GM13976 (cell line): ENCODE results near the gene DCLK3.
A peak's percentile ranks its signal among the peaks of the same experiment; 100 is the strongest.

Experiments used
- DNase-seq: peaks from one replicate; pipeline ENCODE4 v3.0.0; 2012; ENCODE audit warnings: low spot score
- CTCF ChIP-seq: IDR thresholded peaks from 2 replicates; pipeline ENCODE4 v1.5.1; 2012; ENCODE audit warnings: borderline replicate concordance, mild to moderate bottlenecking; ENCODE audit not compliant: insufficient read depth; ENCODE audit errors: extremely low read depth, missing control alignments, control extremely low read depth
- in situ Hi-C: fragments of 300-500 bp; cut with MboI; formaldehyde crosslinking; loops from one replicate; pipeline ENCODE4 v1.12.0; 2022; ENCODE audit warnings: low sequenced_read_pairs, mixed read lengths, inconsistent platforms; ENCODE audit not compliant: unreplicated experiment

Gene DCLK3, protein sequence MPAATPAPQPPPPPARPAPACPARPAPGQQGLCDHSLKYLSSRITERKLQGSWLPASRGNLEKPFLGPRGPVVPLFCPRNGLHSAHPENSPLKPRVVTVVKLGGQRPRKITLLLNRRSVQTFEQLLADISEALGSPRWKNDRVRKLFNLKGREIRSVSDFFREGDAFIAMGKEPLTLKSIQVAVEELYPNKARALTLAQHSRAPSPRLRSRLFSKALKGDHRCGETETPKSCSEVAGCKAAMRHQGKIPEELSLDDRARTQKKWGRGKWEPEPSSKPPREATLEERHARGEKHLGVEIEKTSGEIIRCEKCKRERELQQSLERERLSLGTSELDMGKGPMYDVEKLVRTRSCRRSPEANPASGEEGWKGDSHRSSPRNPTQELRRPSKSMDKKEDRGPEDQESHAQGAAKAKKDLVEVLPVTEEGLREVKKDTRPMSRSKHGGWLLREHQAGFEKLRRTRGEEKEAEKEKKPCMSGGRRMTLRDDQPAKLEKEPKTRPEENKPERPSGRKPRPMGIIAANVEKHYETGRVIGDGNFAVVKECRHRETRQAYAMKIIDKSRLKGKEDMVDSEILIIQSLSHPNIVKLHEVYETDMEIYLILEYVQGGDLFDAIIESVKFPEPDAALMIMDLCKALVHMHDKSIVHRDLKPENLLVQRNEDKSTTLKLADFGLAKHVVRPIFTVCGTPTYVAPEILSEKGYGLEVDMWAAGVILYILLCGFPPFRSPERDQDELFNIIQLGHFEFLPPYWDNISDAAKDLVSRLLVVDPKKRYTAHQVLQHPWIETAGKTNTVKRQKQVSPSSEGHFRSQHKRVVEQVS

DNA sequence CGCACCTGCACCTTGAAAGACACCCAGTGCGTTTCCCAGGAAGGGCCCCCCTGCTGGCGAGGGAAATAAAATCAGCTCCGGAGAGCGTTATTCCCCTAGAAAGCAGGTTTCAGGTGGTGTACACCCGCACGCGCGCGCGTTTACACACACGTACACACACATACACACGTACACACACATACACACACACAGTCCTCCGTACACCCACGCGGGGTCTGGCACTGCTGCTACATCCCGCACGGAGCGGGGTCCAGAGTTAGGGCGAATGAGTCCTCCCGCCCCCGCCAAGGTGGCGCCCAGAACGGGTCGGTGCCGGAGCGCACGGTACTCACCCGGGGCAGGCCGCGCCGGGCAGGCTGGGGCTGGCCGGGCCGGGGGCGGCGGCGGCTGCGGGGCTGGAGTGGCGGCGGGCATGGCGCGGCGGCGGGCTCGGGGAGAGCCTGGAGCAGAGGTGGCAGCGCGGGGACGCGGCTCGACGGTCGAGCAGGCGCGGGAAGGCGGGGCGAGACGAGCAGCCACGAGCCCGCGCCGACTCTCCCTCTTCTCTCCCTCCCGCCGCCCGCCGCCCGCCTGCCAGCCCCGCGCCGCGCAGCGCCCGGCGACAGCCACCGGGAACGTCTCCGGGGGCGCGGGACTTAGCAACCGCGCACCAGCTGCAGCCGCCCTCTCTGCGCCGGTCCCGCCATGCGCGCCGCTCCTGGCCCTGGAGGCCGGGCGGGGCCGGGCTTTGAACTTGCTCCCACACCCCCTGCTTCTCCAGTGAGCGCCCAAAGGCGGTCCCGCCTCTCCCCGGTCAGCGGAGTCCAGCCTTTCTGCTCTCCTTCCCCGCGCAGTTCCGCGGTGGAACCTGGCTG, at the start of gene DCLK3:
TSS of gene DCLK3 (minus strand) at position 704 of the 854 bp plus-strand sequence. CDS start at position 414, 290 bp downstream.
- TF ChIP-seq CTCF: no peak
- peak; percentile 26 for DNase-seq
- in situ Hi-C loops: no loop called here

- TF ChIP-seq CTCF: no peak
Observed at GRCh38 chr3:36813305-36813704, 49.0 kb upstream of the DCLK3 start.

GRCh38 chr3:36812240-36812639, 47.9 kb upstream of the DCLK3 start:
- TF ChIP-seq CTCF: no peak
- no peak for DNase-seq
- in situ Hi-C loops: no loop called here

More at GRCh38 chr3:36813305-36813704, 49.0 kb upstream of the DCLK3 start:
- in situ Hi-C loops: no loop called here
- DNase-seq: no peak

GRCh38 chr3:36811768-36812167, 47.4 kb upstream of the DCLK3 start:
- in situ Hi-C loops: no loop called here
- TF ChIP-seq CTCF: no peak
- no peak for DNase-seq

DNA sequence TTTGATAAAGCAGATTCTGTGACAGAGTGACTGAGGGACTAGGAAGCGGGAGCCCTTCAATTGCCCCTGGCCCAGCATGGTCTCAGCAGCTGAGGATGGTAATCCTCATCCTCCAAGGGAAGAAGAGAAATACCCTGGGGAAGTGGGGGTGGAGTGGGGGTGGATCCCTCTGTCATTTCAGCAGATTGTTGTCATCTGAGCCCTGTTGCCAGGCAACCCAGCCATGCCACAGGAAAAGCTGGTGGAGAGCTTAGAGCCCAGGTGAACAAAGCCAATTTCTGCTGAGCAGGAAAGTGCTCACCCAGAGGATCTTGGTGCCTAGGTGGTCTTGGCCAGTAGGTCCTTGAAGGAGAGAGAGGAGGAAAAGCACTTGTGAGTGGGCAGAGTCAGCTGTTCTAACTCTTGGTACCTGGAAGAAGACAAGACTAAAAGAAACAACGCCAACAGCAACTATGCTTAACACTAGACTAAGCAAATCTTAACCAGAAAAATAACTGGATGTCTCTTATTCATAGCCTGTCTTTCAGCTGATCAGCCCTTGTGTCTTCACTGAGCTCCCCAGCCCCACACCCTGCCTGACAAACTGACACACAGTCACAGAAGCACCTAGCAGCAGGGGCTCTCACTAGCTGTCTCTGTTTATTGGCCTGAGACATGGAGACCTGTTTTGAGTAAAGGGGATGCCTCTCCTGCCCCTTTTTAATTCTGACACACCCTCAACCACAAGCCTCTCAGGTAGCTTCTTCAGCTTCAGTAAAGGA, 40.1 kb upstream of the DCLK3 start:
- no peak for DNase-seq
- no peak for TF ChIP-seq CTCF
- in situ Hi-C loops: no loop called here
